ENCODE measurements around the gene TMC3.

TMC3 gene

DNA sequence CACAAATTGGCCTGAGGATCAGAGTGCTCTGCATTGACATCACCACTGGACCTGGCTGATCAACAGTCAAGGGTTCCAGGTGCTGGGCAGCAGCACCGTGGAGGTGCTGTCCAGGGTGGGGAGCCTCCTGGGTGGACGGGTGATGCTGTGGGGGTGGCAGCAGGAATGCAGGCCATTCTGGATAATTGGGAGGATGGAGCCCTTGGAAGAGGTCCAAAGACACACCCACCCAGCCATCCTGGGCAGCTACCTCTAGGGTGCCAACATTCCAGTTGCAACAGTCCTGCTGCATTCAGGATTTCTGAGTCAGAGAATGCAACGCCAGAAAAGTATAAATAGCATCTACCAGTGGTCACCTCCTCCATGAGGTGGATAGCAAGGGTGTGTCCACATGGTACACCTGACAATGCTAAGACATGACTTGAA, 76.9 kb downstream of the TMC3 start:
- H3K4me3 ChIP-seq (ENCODE audit: low read length), result no peak overlapping the region
- TF ChIP-seq, protein P1, sequence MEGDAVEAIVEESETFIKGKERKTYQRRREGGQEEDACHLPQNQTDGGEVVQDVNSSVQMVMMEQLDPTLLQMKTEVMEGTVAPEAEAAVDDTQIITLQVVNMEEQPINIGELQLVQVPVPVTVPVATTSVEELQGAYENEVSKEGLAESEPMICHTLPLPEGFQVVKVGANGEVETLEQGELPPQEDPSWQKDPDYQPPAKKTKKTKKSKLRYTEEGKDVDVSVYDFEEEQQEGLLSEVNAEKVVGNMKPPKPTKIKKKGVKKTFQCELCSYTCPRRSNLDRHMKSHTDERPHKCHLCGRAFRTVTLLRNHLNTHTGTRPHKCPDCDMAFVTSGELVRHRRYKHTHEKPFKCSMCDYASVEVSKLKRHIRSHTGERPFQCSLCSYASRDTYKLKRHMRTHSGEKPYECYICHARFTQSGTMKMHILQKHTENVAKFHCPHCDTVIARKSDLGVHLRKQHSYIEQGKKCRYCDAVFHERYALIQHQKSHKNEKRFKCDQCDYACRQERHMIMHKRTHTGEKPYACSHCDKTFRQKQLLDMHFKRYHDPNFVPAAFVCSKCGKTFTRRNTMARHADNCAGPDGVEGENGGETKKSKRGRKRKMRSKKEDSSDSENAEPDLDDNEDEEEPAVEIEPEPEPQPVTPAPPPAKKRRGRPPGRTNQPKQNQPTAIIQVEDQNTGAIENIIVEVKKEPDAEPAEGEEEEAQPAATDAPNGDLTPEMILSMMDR (conservative IDR thresholded peaks at IDR 0.05; ENCODE audit: low read length), result no peak
- DNase-seq (ENCODE audit: low read depth), result peak; percentile 71

DNA sequence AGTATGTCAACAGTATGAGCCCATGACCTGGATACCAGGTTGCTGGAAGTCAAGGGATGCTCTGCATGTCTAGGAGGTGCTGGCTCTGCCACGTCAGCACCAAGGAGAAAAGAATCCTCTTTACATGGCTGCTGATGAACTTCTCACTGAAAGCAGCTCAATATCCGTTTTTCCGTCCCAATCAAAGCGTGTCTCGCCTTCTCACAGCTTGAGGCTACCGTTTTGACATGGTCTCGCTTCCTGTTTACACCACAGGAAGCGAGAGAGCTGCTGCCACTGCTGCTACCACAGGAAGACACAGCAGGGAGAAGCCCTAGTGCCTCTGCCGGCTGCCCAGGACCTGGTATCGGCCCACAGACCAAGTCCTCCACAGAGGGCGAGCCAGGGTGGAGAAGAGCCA, 77.3 kb downstream of the TMC3 start:
- no peak for DNase-seq (ENCODE audit: low read depth)
- TF ChIP-seq, protein P1 (conservative IDR thresholded peaks at IDR 0.05; ENCODE audit: low read length), result no peak
- H3K4me3 ChIP-seq (ENCODE audit: low read length), result no peak overlapping the region

DNA sequence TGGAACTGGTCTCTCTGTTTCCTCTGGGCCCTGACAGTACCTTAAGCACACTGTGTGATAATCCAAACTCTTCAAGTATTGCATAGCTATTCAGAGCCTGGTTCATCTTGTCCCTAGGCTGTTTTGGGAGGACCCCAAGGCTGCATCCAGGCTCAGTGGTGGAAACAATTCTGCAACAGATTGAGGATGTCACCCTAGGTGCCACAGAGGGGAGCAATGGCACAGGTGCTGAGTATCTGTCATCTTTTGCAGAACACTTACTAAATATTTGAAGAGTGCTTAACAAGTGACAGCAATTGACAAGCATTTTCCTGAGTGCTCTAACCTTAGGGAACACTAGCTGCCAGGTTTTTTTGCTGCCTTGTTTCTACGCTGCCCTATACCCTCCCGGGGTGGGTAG, 77.8 kb downstream of the TMC3 start:
- DNase-seq (ENCODE audit: low read depth), result no peak
- TF ChIP-seq, protein P1 (conservative IDR thresholded peaks at IDR 0.05; ENCODE audit: low read length), result no peak
- no peak overlapping the region for H3K4me3 ChIP-seq (ENCODE audit: low read length)

DNA sequence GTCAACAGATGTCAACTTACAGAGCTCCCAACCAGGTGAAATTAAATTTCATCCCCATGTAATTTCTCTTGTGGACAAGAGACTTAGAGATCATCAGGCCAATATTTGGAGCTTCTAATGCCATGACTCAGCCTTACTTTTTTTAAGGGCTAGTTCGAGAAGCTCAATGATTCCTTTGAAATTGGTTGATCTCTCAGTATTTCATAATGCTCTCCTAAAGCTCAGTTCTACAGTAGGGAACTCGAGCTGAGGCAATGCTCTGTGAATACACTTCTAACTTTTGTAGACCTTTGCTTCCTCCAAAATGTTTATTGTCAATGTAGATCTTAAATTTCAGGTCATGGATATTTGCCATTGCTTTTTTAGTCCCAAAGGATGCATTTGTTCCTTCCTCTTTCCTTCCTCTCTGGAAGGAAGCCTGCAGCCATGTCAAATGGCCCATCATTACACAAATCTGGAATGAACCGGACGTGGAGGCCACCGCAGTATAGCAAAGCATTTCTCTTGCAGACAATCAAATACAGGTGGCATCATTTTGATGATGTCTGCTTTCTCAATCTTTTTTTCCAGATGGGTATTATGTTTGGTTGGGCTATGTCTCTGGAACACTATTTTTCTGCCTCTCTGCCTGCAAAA, 78.4 kb downstream of the TMC3 start:
- TF ChIP-seq, protein P1 (conservative IDR thresholded peaks at IDR 0.05; ENCODE audit: low read length), result no peak
- no peak overlapping the region for H3K4me3 ChIP-seq (ENCODE audit: low read length)
- DNase-seq (ENCODE audit: low read depth), result peak; percentile 23

DNA sequence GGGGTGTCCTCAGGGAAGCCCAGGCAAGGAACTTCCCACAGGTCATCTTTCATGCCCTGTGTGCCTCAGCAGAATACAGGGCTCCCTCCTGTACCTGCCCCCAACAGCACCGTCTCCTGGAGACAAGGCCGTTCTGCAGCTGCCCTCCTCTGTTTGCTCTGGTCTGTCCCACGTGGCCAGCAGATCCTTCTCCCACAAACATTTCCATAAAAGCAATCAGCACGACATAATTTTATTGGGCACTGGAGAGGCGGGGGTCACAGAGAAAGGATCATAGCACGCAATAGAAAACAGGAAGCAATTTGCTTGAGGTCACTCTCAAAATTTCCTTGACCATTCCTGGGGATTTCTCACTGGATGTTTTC, 79.5 kb downstream of the TMC3 start:
- no peak for DNase-seq (ENCODE audit: low read depth)
- H3K4me3 ChIP-seq (ENCODE audit: low read length), result no peak overlapping the region
- TF ChIP-seq, protein P1 (conservative IDR thresholded peaks at IDR 0.05; ENCODE audit: low read length), result no peak

DNA sequence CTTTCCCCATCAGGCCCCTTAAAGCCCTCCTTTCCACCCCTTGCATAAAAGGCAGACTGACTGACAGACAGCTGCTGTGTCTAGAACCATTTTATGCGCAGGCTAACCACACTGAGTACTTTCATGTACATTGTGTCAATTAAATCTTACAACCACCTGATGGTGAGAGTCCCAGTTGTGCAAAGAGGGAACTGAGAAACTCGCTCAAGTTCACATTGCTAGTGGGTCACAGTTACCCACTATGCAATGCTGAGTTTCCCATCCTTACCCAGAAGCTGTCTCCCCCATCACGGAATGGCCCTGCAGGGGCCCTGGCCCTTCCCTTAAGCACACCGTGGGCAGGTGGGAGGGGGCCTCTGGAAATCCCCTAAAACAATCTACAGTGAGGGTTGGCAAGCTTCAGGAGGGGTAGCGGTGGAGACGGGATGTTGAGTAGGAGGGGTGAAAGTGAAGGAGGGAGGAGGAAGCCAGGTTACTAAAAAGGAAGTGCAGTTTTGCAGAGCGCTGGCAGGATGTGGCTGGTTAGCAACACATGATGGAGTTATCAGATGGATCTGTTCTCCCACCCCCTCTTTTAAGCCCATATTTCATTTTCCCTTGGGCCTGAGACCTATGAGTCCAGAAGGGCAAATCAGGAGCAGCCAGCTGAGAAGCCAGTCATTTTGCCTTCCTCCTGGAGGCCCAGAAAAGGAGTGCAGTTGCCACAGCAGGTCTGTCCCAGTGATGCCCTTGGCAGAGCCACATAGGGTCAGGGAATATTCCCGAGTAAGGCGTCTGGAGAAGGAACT, 80.1 kb downstream of the TMC3 start:
- TF ChIP-seq, protein P1 (conservative IDR thresholded peaks at IDR 0.05; ENCODE audit: low read length), result no peak
- no peak overlapping the region for H3K4me3 ChIP-seq (ENCODE audit: low read length)
- no peak for DNase-seq (ENCODE audit: low read depth)

DNA sequence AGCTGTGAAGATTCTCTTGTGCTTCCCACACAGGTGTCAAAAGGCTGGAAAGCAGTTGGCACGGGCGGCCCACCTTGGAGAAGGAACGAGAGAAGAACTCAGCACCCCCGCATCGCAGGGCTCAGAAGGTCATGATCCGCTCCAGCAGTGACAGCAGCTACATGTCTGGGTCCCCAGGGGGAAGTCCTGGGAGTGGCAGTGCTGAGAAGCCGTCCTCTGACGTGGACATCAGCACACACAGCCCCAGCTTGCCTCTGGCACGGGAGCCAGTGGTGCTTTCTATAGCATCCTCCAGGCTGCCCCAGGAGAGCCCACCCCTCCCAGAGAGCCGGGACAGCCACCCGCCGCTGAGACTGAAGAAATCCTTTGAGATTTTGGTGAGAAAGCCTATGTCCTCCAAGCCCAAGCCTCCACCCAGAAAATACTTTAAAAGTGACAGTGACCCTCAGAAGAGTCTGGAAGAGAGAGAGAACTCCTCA, 81.5 kb downstream of the TMC3 start:
- no peak overlapping the region for H3K4me3 ChIP-seq (ENCODE audit: low read length)
- TF ChIP-seq, protein P1 (conservative IDR thresholded peaks at IDR 0.05; ENCODE audit: low read length), result no peak
- DNase-seq (ENCODE audit: low read depth), result no peak

Data from AG10803 (cell line).